Panc1 (cell line): Measurements from ENCODE around the gene FBXL4. TPM values are rescaled to one million over a fixed set of nuclear protein-coding genes. Genes with fewer than 3 reads are reported as not detected.

Experiments
- ATAC-seq: fragments of 200-7000 bp; cut with Tn5 transposase; 2 replicates; pipeline ENCODE4 v1.9.1; 2020; ENCODE audit warnings: mild to moderate bottlenecking, moderate library complexity
- BruUV-seq: library from RNA; stranded (reverse); fragments of 400-500 nt; replicated peaks from 2 replicates; lab custom pipeline; 2021; lab: Mats Ljungman, UMichigan
- CTCF ChIA-PET: fragments of 300-600 bp; sonication (Branson Sonifier 250); formaldehyde crosslinking; loops from one replicate; lab custom pipeline; 2022; ENCODE audit warnings: antibody characterized with exemption; lab: Charles Lee
- POLR2A ChIA-PET: fragments of 300-600 bp; sonication (Branson Sonifier 250); formaldehyde crosslinking; loops from one replicate; lab custom pipeline; 2022; ENCODE audit warnings: antibody characterized with exemption; lab: Charles Lee
- DNase-seq: peaks from one replicate; pipeline ENCODE4 v3.0.0-alpha.2; 2010; ENCODE audit warnings: low read depth, low spot score
- H3K27ac ChIP-seq: 2 replicates; pipeline ENCODE4 v1.5.1; 2011; ENCODE audit warnings: mild to moderate bottlenecking, low read length, inconsistent platforms
- H3K27me3 ChIP-seq: fragments of 200-500 bp; sonication (Bioruptor generic); 2 replicates; pipeline ENCODE4 v1.6.0; 2014; ENCODE audit warnings: low read length, inconsistent platforms; ENCODE audit not compliant: control insufficient read depth, insufficient read depth
- H3K36me3 ChIP-seq: fragments of 200-500 bp; sonication (Bioruptor generic); 2 replicates; pipeline ENCODE4 v1.5.1; 2014; ENCODE audit warnings: inconsistent platforms, mild to moderate bottlenecking, low read length, moderate library complexity; ENCODE audit not compliant: control insufficient read depth, insufficient read depth
- H3K4me1 ChIP-seq: 2 replicates; pipeline ENCODE4 v1.5.1; 2011; ENCODE audit warnings: inconsistent platforms, mild to moderate bottlenecking, low read length, moderate library complexity; ENCODE audit not compliant: control insufficient read depth, insufficient read depth
- H3K4me3 ChIP-seq, 2 experiments: 2 replicates each; pipeline ENCODE4 v1.5.1; 2011 to 2012; ENCODE audit warnings: low read depth in 2 of 2, low read length in 2 of 2, mild to moderate bottlenecking in 2 of 2, inconsistent platforms in 1 of 2, moderate library complexity in 1 of 2
- H3K9me3 ChIP-seq: fragments of 200-500 bp; sonication (Bioruptor generic); 2 replicates; pipeline ENCODE4 v1.5.1; 2014; ENCODE audit warnings: low read depth, mild to moderate bottlenecking, inconsistent platforms, low read length, moderate library complexity; ENCODE audit not compliant: control insufficient read depth, insufficient read depth
- POLR2AphosphoS5 ChIP-seq: IDR thresholded peaks from 2 replicates; pipeline ENCODE4 v1.6.1; 2012; ENCODE audit warnings: mild to moderate bottlenecking, low read depth, low read length, moderate library complexity
- SIN3A ChIP-seq: IDR thresholded peaks from 2 replicates; pipeline ENCODE4 v1.6.1; 2012; ENCODE audit warnings: low read depth, mild to moderate bottlenecking, low read length, moderate library complexity, borderline replicate concordance; ENCODE audit not compliant: insufficient read depth
- TCF7L2 ChIP-seq: IDR thresholded peaks from 2 replicates; pipeline ENCODE4 v1.6.1; 2011; ENCODE audit warnings: mild to moderate bottlenecking, low read depth, low read length, inconsistent platforms
- in situ Hi-C: cut with HindIII; loops from 2 replicates; pipeline ENCODE4 v1.10.0; 2016; ENCODE audit warnings: low sequenced_read_pairs, low pct_unique_long_range_greater_than_20kb
- intact Hi-C: fragments of 100-400 bp; cut with micrococcal nuclease; formaldehyde crosslinking; loops from one replicate; pipeline ENCODE4 v1.10.0; 2022; ENCODE audit not compliant: unreplicated experiment
- total RNA-seq: library from RNA; stranded (reverse); gene quantifications from one replicate; pipeline ENCODE4 v1.2.1, GENCODE V29; 2021; ENCODE audit not compliant: unreplicated experiment
- TF ChIP-seq, protein P1 (sequence below): fragments of 450-650 bp; IDR thresholded peaks from 2 replicates; pipeline ENCODE4 v1.5.1; 2017; ENCODE audit warnings: mild to moderate bottlenecking
- TF ChIP-seq, protein P2 (sequence below), 2 experiments: IDR thresholded peaks; 2 replicates each; pipeline ENCODE4 v1.6.1; 2011 to 2012; ENCODE audit warnings: low read depth in 2 of 2, control low read depth in 1 of 2, low read length in 1 of 2, mild to moderate bottlenecking in 1 of 2, moderate library complexity in 1 of 2; ENCODE audit not compliant: insufficient read depth in 1 of 2

Gene FBXL4
- total RNA-seq, 1 experiment from 2014 or later: 11.5 TPM

DNA sequence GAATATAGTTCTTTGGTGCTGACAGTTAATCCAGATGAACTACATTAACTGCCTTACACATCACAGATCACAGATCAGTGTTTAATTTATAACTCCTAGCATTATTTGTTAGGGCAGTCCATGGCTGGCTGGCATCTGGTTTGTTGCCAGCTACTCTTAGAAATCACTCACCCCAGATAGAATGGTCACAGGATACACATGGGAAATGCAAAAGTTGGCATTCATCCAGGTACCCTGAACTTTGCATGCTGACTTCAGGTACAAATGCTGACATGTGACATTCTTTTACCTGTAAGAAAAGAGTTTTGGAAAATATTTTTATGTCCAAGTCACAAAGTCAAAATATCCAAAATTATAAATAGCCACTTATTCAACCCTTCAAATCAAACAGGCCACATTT, 20.2 kb downstream of the FBXL4 start:
- no peaks in the 10 kb centered on the region for H3K27me3 ChIP-seq
- DNase-seq (no peak), ATAC-seq (no peak)
- TF ChIP-seq, protein P1, sequence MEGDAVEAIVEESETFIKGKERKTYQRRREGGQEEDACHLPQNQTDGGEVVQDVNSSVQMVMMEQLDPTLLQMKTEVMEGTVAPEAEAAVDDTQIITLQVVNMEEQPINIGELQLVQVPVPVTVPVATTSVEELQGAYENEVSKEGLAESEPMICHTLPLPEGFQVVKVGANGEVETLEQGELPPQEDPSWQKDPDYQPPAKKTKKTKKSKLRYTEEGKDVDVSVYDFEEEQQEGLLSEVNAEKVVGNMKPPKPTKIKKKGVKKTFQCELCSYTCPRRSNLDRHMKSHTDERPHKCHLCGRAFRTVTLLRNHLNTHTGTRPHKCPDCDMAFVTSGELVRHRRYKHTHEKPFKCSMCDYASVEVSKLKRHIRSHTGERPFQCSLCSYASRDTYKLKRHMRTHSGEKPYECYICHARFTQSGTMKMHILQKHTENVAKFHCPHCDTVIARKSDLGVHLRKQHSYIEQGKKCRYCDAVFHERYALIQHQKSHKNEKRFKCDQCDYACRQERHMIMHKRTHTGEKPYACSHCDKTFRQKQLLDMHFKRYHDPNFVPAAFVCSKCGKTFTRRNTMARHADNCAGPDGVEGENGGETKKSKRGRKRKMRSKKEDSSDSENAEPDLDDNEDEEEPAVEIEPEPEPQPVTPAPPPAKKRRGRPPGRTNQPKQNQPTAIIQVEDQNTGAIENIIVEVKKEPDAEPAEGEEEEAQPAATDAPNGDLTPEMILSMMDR: no peak
- TF ChIP-seq TCF7L2 (no peak), SIN3A (no peak), POLR2AphosphoS5 (no peak)
- TF ChIP-seq, protein P2, sequence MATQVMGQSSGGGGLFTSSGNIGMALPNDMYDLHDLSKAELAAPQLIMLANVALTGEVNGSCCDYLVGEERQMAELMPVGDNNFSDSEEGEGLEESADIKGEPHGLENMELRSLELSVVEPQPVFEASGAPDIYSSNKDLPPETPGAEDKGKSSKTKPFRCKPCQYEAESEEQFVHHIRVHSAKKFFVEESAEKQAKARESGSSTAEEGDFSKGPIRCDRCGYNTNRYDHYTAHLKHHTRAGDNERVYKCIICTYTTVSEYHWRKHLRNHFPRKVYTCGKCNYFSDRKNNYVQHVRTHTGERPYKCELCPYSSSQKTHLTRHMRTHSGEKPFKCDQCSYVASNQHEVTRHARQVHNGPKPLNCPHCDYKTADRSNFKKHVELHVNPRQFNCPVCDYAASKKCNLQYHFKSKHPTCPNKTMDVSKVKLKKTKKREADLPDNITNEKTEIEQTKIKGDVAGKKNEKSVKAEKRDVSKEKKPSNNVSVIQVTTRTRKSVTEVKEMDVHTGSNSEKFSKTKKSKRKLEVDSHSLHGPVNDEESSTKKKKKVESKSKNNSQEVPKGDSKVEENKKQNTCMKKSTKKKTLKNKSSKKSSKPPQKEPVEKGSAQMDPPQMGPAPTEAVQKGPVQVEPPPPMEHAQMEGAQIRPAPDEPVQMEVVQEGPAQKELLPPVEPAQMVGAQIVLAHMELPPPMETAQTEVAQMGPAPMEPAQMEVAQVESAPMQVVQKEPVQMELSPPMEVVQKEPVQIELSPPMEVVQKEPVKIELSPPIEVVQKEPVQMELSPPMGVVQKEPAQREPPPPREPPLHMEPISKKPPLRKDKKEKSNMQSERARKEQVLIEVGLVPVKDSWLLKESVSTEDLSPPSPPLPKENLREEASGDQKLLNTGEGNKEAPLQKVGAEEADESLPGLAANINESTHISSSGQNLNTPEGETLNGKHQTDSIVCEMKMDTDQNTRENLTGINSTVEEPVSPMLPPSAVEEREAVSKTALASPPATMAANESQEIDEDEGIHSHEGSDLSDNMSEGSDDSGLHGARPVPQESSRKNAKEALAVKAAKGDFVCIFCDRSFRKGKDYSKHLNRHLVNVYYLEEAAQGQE (IDR thresholded peaks at IDR 0.05; ENCODE audit: insufficient read depth in 1 of 2, low read depth in 2 of 2, low read length in 1 of 2): no peak
- no peaks in the 10 kb centered on the region for H3K4me1 ChIP-seq
- ChIA-PET POLR2A (interaction anchor here (0.9 kb wide), 1 partner anchor 21 kb away, joined by 5 read pairs; no protein-coding TSS in a partner anchor), CTCF (no interaction called here)
- intact Hi-C loops (no loop called here), in situ Hi-C loops (no loop called here)
- H3K36me3 ChIP-seq: no peaks in the 10 kb centered on the region; the same call in 1 of the 2 replicates
- BruUV-seq: no TSS peak
- H3K9me3 ChIP-seq: no peaks in the 10 kb centered on the region
- H3K4me3 ChIP-seq: no peak overlapping the region
- no peak overlapping the region for H3K27ac ChIP-seq

DNA sequence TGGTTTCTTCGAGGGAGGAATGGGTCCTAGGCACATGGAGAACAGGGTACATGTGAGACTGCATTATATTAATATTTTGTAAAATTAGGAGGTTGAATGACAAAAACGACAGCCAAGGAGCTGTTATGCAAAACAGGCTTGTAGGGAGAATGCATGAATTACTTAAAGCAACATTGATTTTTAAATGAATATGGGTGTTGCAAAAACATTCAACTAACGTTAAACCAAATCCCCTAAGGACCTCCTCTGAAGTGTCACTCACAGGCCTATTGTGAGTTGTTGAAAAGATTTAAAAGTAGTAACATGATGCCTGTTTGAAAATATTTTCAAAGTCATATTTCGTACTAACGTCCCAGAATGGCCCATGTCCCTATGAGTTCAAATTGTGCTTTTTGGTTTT, 21.9 kb downstream of the FBXL4 start:
- CTCF ChIA-PET: no interaction called here
- TF ChIP-seq TCF7L2 (no peak), SIN3A (no peak), POLR2AphosphoS5 (no peak)
- TF ChIP-seq, protein P2 (IDR thresholded peaks at IDR 0.05; ENCODE audit: insufficient read depth in 1 of 2, low read depth in 2 of 2, low read length in 1 of 2): no peak
- TF ChIP-seq, protein P1: no peak
- in situ Hi-C loops: no loop called here

More for the DNA sequence above, 21.9 kb downstream of the FBXL4 start:
- intact Hi-C loops: no loop called here
- ATAC-seq (no peak), DNase-seq (no peak)
- no peak overlapping the region for H3K4me3 ChIP-seq
- POLR2A ChIA-PET: no interaction called here
- no peaks in the 10 kb centered on the region for H3K9me3 ChIP-seq
- H3K27me3 ChIP-seq: no peaks in the 10 kb centered on the region
- H3K27ac ChIP-seq: no peak overlapping the region
- BruUV-seq: no TSS peak
- no peaks in the 10 kb centered on the region for H3K4me1 ChIP-seq
- H3K36me3 ChIP-seq: no peaks in the 10 kb centered on the region; the same call in 1 of the 2 replicates
